K562 (cell line): ENCODE measurements around the gene KCNB1. TPM values are rescaled to one million over a fixed set of nuclear protein-coding genes. Genes with fewer than 3 reads are reported as not detected.
A peak's percentile ranks its signal among the peaks of the same experiment; 100 is the strongest.

ENCODE experiments used
- ATAC-seq: fragments of 200-7000 bp; cut with Tn5 transposase; 3 replicates; pipeline ENCODE4 v1.9.1; 2020; ENCODE audit warnings: moderate library complexity
- BruUV-seq: library from RNA; stranded (reverse); fragments of 400-500 nt; replicated peaks from 2 replicates; lab custom pipeline; 2021; lab: Mats Ljungman, UMichigan
- CTCF ChIA-PET: fragments of 300-600 bp; formaldehyde crosslinking; extraction: SDS; loops from one replicate; lab custom pipeline; 2021; ENCODE audit warnings: low intra/inter-chr PET ratio; lab: Yijun Ruan, JAX
- POLR2A ChIA-PET: fragments of 300-600, 350-650 bp; sonication (Branson Sonifier 250); formaldehyde crosslinking; extraction: SDS; loops from one replicate; lab custom pipeline; 2021; ENCODE audit warnings: antibody characterized with exemption, inconsistent platforms; lab: Yijun Ruan, JAX
- DNase-seq, 4 experiments: peaks; one replicate each; pipeline versions ENCODE4 v3.0.0 to v3.0.0-alpha.2; 2011 to 2018; ENCODE audit warnings: low spot score in 3 of 4, mixed read lengths in 3 of 4; ENCODE audit errors: extremely low read depth in 1 of 4
- FAIRE-seq: peaks from 2 replicates; lab custom pipeline; 2011; peaks lifted over from hg19 to GRCh38; lab: Jason Lieb, UNC
- H2AFZ ChIP-seq: 2 replicates; pipeline ENCODE4 v1.6.0; 2011; ENCODE audit warnings: low read depth, low read length, control low read depth, inconsistent platforms
- H3K27ac ChIP-seq: fragments of 200-600 bp; 3 replicates; pipeline ENCODE4 v1.8.0; 2011; ENCODE audit warnings: low read depth, mild to moderate bottlenecking, control low read depth, inconsistent platforms, low read length, moderate library complexity, mixed read lengths; ENCODE audit errors: extremely low read depth
- H3K27me3 ChIP-seq, 2 experiments: fragments of 300-600 bp in 1 of 2; 2 replicates in 1 of 2; 3 replicates in 1 of 2; pipeline versions ENCODE4 v1.6.0 to v1.8.0; 2011; ENCODE audit warnings: inconsistent platforms in 2 of 2, low read length in 2 of 2, mild to moderate bottlenecking in 1 of 2, mixed read lengths in 1 of 2, moderate library complexity in 1 of 2; ENCODE audit not compliant: control insufficient read depth in 2 of 2, insufficient read depth in 2 of 2
- H3K36me3 ChIP-seq: fragments of 300-600 bp; 3 replicates; pipeline ENCODE4 v1.8.0; 2011; ENCODE audit warnings: mild to moderate bottlenecking, low read length, inconsistent platforms; ENCODE audit not compliant: control insufficient read depth, insufficient read depth
- H3K4me1 ChIP-seq, 2 experiments: fragments of 200-600 bp in 1 of 2; replicated peaks in 1 of 2; 2 replicates in 1 of 2; 3 replicates in 1 of 2; pipeline versions ENCODE4 v1.5.1 to v1.8.0; 2011; ENCODE audit warnings: inconsistent platforms in 2 of 2, low read length in 2 of 2, mild to moderate bottlenecking in 1 of 2, mixed read lengths in 1 of 2, moderate library complexity in 1 of 2; ENCODE audit not compliant: control insufficient read depth in 2 of 2, insufficient read depth in 2 of 2
- H3K4me2 ChIP-seq: 2 replicates; pipeline ENCODE4 v1.6.1; 2011; ENCODE audit warnings: low read length, control low read depth, inconsistent platforms, mixed read lengths; ENCODE audit not compliant: insufficient read depth
- H3K4me3 ChIP-seq: fragments of 200-600 bp; sonication (generic), shearing (Covaris generic); 2 replicates; pipeline ENCODE4 v1.5.1; 2016; ENCODE audit warnings: control low read depth, inconsistent platforms
- H3K79me2 ChIP-seq: fragments of 200-600 bp; 3 replicates; pipeline ENCODE4 v1.8.0; 2011; ENCODE audit warnings: low read length, inconsistent platforms; ENCODE audit not compliant: control insufficient read depth, insufficient read depth
- H3K9ac ChIP-seq, 2 experiments: 2 replicates each; pipeline versions ENCODE4 v1.6.0 to v1.6.1; 2011; ENCODE audit warnings: low read depth in 2 of 2, low read length in 2 of 2, control low read depth in 1 of 2, inconsistent platforms in 1 of 2, mild to moderate bottlenecking in 1 of 2, mixed read lengths in 1 of 2; ENCODE audit not compliant: insufficient read depth in 1 of 2
- H3K9me1 ChIP-seq: one replicate; pipeline ENCODE4 v1.6.0; 2011; ENCODE audit warnings: inconsistent platforms, mild to moderate bottlenecking, low read length, moderate library complexity; ENCODE audit not compliant: control insufficient read depth, insufficient read depth
- H3K9me3 ChIP-seq: replicated peaks from 2 replicates; pipeline ENCODE4 v1.5.1; 2011; ENCODE audit warnings: low read depth, low read length, inconsistent platforms; ENCODE audit not compliant: control insufficient read depth, insufficient read depth
- H4K20me1 ChIP-seq: replicated peaks from 2 replicates; pipeline ENCODE4 v1.6.1; 2011; ENCODE audit warnings: low read length, inconsistent platforms, mixed read lengths; ENCODE audit not compliant: control insufficient read depth, insufficient read depth
- ARHGAP35 ChIP-seq: fragments of 450-650 bp; IDR thresholded peaks from 2 replicates; pipeline ENCODE4 v1.6.1; 2018; ENCODE audit not compliant: partially characterized antibody
- FOXJ2 ChIP-seq: fragments of 200-800 bp; sonication (Bioruptor generic); IDR thresholded peaks from 2 replicates; pipeline ENCODE4 v1.6.1; 2016; ENCODE audit warnings: missing genetic modification characterization, missing compliant biosample characterization
- KDM5B ChIP-seq: fragments of 200-600 bp; sonication (generic); IDR thresholded peaks from 2 replicates; pipeline ENCODE4 v1.6.1; 2012; ENCODE audit warnings: low read depth, mild to moderate bottlenecking, moderate library complexity, low read length, control low read depth, inconsistent platforms; ENCODE audit not compliant: insufficient replicate concordance
- NFYB ChIP-seq: IDR thresholded peaks from 2 replicates; pipeline ENCODE4 v1.6.1; 2011; ENCODE audit warnings: mild to moderate bottlenecking, moderate library complexity; ENCODE audit not compliant: insufficient read length; ENCODE audit errors: extremely low read depth
- PCBP2 ChIP-seq: fragments of 200-400 bp; formaldehyde crosslinking; IDR thresholded peaks from 2 replicates; pipeline ENCODE4 v1.6.1; 2018; ENCODE audit warnings: low read length, low read depth, mild to moderate bottlenecking, moderate library complexity; ENCODE audit not compliant: poor library complexity, severe bottlenecking
- POU5F1 ChIP-seq: fragments of 150-350 bp; IDR thresholded peaks from 2 replicates; pipeline ENCODE4 v1.6.1; 2014; ENCODE audit warnings: borderline replicate concordance, low read length, low read depth, mild to moderate bottlenecking; ENCODE audit not compliant: partially characterized antibody
- SMARCA4 ChIP-seq: fragments of 450-650 bp; IDR thresholded peaks from 2 replicates; pipeline ENCODE4 v1.6.1; 2016
- STAT6 ChIP-seq: sonication (generic); formaldehyde crosslinking; IDR thresholded peaks from 2 replicates; pipeline ENCODE4 v1.8.1; 2023; ENCODE audit warnings: mild to moderate bottlenecking, missing genetic modification reagents
- TARDBP ChIP-seq: fragments of 450-650 bp; IDR thresholded peaks from 2 replicates; pipeline ENCODE4 v1.6.1; 2016
- TFAM ChIP-seq: fragments of 250-450 bp; sonication (Bioruptor Pico); conservative IDR thresholded peaks from 2 replicates; pipeline ENCODE4 v1.5.0; 2021; ENCODE audit warnings: mild to moderate bottlenecking, moderate library complexity
- USF1 ChIP-seq: sonication (generic); formaldehyde crosslinking; IDR thresholded peaks from 2 replicates; pipeline ENCODE4 v1.9.0; 2022; ENCODE audit warnings: mild to moderate bottlenecking, missing genetic modification reagents
- USF2 ChIP-seq: sonication (generic); formaldehyde crosslinking; IDR thresholded peaks from 2 replicates; pipeline ENCODE4 v1.5.0; 2020; ENCODE audit warnings: missing genetic modification reagents
- YY1 ChIP-seq, 3 experiments: IDR thresholded peaks; 2 replicates each; pipeline ENCODE4 v1.6.1; 2011; ENCODE audit warnings: low read length in 2 of 3, mild to moderate bottlenecking in 2 of 3, moderate library complexity in 2 of 3, borderline replicate concordance in 1 of 3, control low read depth in 1 of 3, low read depth in 1 of 3; ENCODE audit not compliant: insufficient read depth in 3 of 3, insufficient replicate concordance in 2 of 3, control insufficient read depth in 1 of 3, insufficient read length in 1 of 3; ENCODE audit errors: extremely low read depth in 1 of 3
- ZNF277 ChIP-seq: fragments of 250-450 bp; sonication (Bioruptor Pico); IDR thresholded peaks from 2 replicates; pipeline ENCODE4 v1.8.0; 2022; ENCODE audit warnings: inconsistent platforms, mild to moderate bottlenecking, moderate library complexity, borderline replicate concordance
- ZNF668 ChIP-seq: fragments of 250-450 bp; sonication (Bioruptor Pico); IDR thresholded peaks from 2 replicates; pipeline ENCODE4 v1.8.0; 2022; ENCODE audit warnings: mild to moderate bottlenecking, inconsistent platforms
- WGBS: fragments of 100-300 bp; shearing (Covaris generic); methylation state at CpG from one replicate; pipeline ENCODE4 v1.1.6; 2016; ENCODE audit warnings: low coverage, mixed read lengths; ENCODE audit not compliant: insufficient coverage; ENCODE audit errors: missing lambda C conversion rate; 5-methylcytosine and 5-hydroxymethylcytosine counted together
- in situ Hi-C: fragments of 300-500 bp; cut with MboI; formaldehyde crosslinking; loops from 4 replicates; pipeline ENCODE4 v1.15.0; 2018; ENCODE audit warnings: inconsistent platforms, mixed read lengths
- intact Hi-C: fragments of 100-400 bp; cut with micrococcal nuclease; formaldehyde crosslinking; loops from 2 replicates; pipeline ENCODE4 v1.14.2; 2022
- polyA plus RNA-seq, 8 experiments: library from polyadenylated mRNA; depleted of rRNA in 4 of 8; stranded (reverse) in 5 of 8; unstranded in 3 of 8; fragments of >200 nt; fragmentation: Nextera tagmentation in 2 of 8; fragmentation: Illumina TruSeq in 1 of 8; extraction: Ambion mirVana in 2 of 8; extraction: Trizol in 1 of 8; gene quantifications; 2 replicates each; pipeline versions ENCODE4 v1.2.1 to v1.2.3, GENCODE V29; 2011 to 2014; ENCODE audit warnings: inconsistent platforms in 1 of 8, missing spikeins in 1 of 8
- total RNA-seq, 7 experiments: library from RNA; depleted of rRNA in 6 of 7; stranded (reverse); fragments of >200 nt in 6 of 7; fragmentation: Illumina TruSeq in 2 of 7; extraction: Trizol in 2 of 7; gene quantifications; 2 replicates each; pipeline versions ENCODE4 v1.2.1 to v1.2.3, GENCODE V29; 2011 to 2021; ENCODE audit warnings: low replicate concordance in 1 of 7

Gene KCNB1
- total and polyA plus RNA-seq, 9 of the 15 experiments (the other 6 are each of a cell fraction or from before 2014, with no cell fraction given): 0.01 to 0.06 TPM; not detected in 7

- POLR2A ChIA-PET: interaction anchor here (0.7 kb wide), 1 partner anchor 170 kb away, joined by 4 read pairs; no protein-coding TSS in a partner anchor
- no peaks in the 10 kb centered on the region for H3K9me3 ChIP-seq
- no peak overlapping the region for H3K9ac ChIP-seq
- ATAC-seq (peak; percentile 69), DNase-seq (peak in 1 of 4 experiments; percentile 35), FAIRE-seq (no peak)
- CTCF ChIA-PET: no interaction called here
- H3K27ac ChIP-seq: no peak overlapping the region
- BruUV-seq: no TSS peak
- 5% methylated on average over 2 of the region's 2 CpGs for WGBS
- no peaks in the 10 kb centered on the region for H3K9me1 ChIP-seq
- H2AFZ ChIP-seq: no peak overlapping the region
- H3K4me1 ChIP-seq: no peaks in the 10 kb centered on the region; a peak in 1 of 5 replicates
- intact Hi-C loops: no loop called here
- peaks cover 8 to 41% of the 10 kb centered on the region in 2 experiments; a peak in 3 of 5 replicates for H3K27me3 ChIP-seq
- no peak overlapping the region for H3K4me3 ChIP-seq
- H3K36me3 ChIP-seq: no peaks in the 10 kb centered on the region
- H3K4me2 ChIP-seq: no peak overlapping the region
- in situ Hi-C loops: loop anchor here (10.0 kb wide), 1 partner anchor 179 kb away; no protein-coding TSS in a partner anchor
- peaks cover 2% of the 10 kb centered on the region; the same call in 1 of the 2 replicates for H4K20me1 ChIP-seq
- H3K79me2 ChIP-seq: no peaks in the 10 kb centered on the region
- TF ChIP-seq NFYB (peak; percentile 71), ARHGAP35 (no peak), USF2 (peak; percentile 71), STAT6 (no peak), TFAM (CRISPR knock-in tag) (no peak), TARDBP (no peak), KDM5B (no peak), SMARCA4 (no peak), ZNF668 (CRISPR knock-in tag) (no peak), USF1 (CRISPR knock-in tag) (peak; percentile 74), POU5F1 (no peak), ZNF277 (CRISPR knock-in tag) (no peak), PCBP2 (no peak), FOXJ2 (no peak), YY1 (IDR thresholded peaks at IDR 0.05; ENCODE audit: borderline replicate concordance in 1 of 3, control insufficient read depth in 1 of 3, extremely low read depth in 1 of 3, insufficient read depth in 3 of 3, insufficient read length in 1 of 3, insufficient replicate concordance in 2 of 3, low read depth in 1 of 3, low read length in 2 of 3) (no peak)
These were observed 31.0 kb upstream of the KCNB1 start for GRCh38 chr20:49513517-49513916.
